GM18951 (cell line): Measurements from ENCODE around the gene WNT9A.

Experiments
- POLR2A ChIP-seq: IDR thresholded peaks from 4 replicates; pipeline ENCODE4 v1.6.1; 2011; ENCODE audit warnings: mild to moderate bottlenecking; ENCODE audit not compliant: insufficient read length, insufficient read depth; ENCODE audit errors: extremely low read depth
- in situ Hi-C: fragments of 300-500 bp; cut with MboI; formaldehyde crosslinking; loops from one replicate; pipeline ENCODE4 v1.12.0; 2022; ENCODE audit warnings: low sequenced_read_pairs, mixed read lengths, inconsistent platforms; ENCODE audit not compliant: unreplicated experiment

WNT9A gene

GRCh38 chr1:227869279-227869842 lies 78.4 kb downstream of the WNT9A start:
- in situ Hi-C loops, result no loop called here
- TF ChIP-seq POLR2A, result no peak
